SH-SY5Y (cell line): ENCODE measurements around the gene ANKRD30A.

Experiments used
- GATA2 ChIP-seq: IDR thresholded peaks from 2 replicates; pipeline ENCODE4 v1.6.1; 2011; ENCODE audit warnings: mild to moderate bottlenecking, low read depth, low read length
- GATA3 ChIP-seq: IDR thresholded peaks from 2 replicates; pipeline ENCODE4 v1.6.1; 2011; ENCODE audit warnings: low read depth, mild to moderate bottlenecking, low read length, moderate library complexity

GRCh38 chr10:37101261-37101660 lies 24.1 kb upstream of the ANKRD30A start:
- no peak for TF ChIP-seq GATA2
- TF ChIP-seq GATA3 = no peak
